ENCODE measurements around the gene SLC22A5. TPM values are rescaled to one million over a fixed set of nuclear protein-coding genes. Genes with fewer than 3 reads are reported as not detected.

The SLC22A5 gene
- total RNA-seq, 1 donor from 2014 or later: 14.7 TPM

- no peak for DNase-seq (ENCODE audit: low spot score, unreplicated experiment)
- Mint-ChIP-seq H3K36me3 (ENCODE audit: insufficient read depth) (peaks cover 4% of the 10 kb centered on the region), H3K9me3 (ENCODE audit: low read depth) (no peaks in the 10 kb centered on the region), H3K27me3 (no peaks in the 10 kb centered on the region), H3K4me3 (ENCODE audit: low read depth) (no peak overlapping the region), H3K27ac (no peak overlapping the region), H3K4me1 (ENCODE audit: low read depth) (peaks cover 28% of the 10 kb centered on the region)
- TF ChIP-seq CTCF (IDR thresholded peaks at IDR 0.05; ENCODE audit: unreplicated experiment): no peak
Measured at GRCh38 chr5:132383261-132383660, 13.8 kb downstream of the SLC22A5 start.

- H3K4me1 Mint-ChIP-seq (ENCODE audit: low read depth): peaks cover 36% of the 10 kb centered on the region
- H3K36me3 Mint-ChIP-seq (ENCODE audit: insufficient read depth): peaks cover 4% of the 10 kb centered on the region
- H3K27me3 Mint-ChIP-seq: no peaks in the 10 kb centered on the region
- H3K4me3 Mint-ChIP-seq (ENCODE audit: low read depth): no peak overlapping the region
- H3K27ac Mint-ChIP-seq: no peak overlapping the region
- no peak for DNase-seq (ENCODE audit: low spot score, unreplicated experiment)
- no peaks in the 10 kb centered on the region for H3K9me3 Mint-ChIP-seq (ENCODE audit: low read depth)
- no peak for TF ChIP-seq CTCF (IDR thresholded peaks at IDR 0.05; ENCODE audit: unreplicated experiment)
Measured at GRCh38 chr5:132383984-132384383, 14.5 kb downstream of the SLC22A5 start.

GRCh38 chr5:132384506-132385050 lies 15.1 kb downstream of the SLC22A5 start:
- H3K4me1 Mint-ChIP-seq (ENCODE audit: low read depth): peaks cover 40% of the 10 kb centered on the region
- TF ChIP-seq CTCF (IDR thresholded peaks at IDR 0.05; ENCODE audit: unreplicated experiment): no peak
- peaks cover 4% of the 10 kb centered on the region for H3K36me3 Mint-ChIP-seq (ENCODE audit: insufficient read depth)
- H3K27me3 Mint-ChIP-seq: no peaks in the 10 kb centered on the region
- H3K27ac Mint-ChIP-seq: no peak overlapping the region
- H3K4me3 Mint-ChIP-seq (ENCODE audit: low read depth): no peak overlapping the region
- no peak for DNase-seq (ENCODE audit: low spot score, unreplicated experiment)
- no peaks in the 10 kb centered on the region for H3K9me3 Mint-ChIP-seq (ENCODE audit: low read depth)

- Mint-ChIP-seq H3K4me1 (ENCODE audit: low read depth) (peaks cover 40% of the 10 kb centered on the region), H3K27me3 (no peaks in the 10 kb centered on the region), H3K36me3 (ENCODE audit: insufficient read depth) (peaks cover 1% of the 10 kb centered on the region), H3K9me3 (ENCODE audit: low read depth) (no peaks in the 10 kb centered on the region), H3K4me3 (ENCODE audit: low read depth) (no peak overlapping the region), H3K27ac (peak overlapping the region; percentile 43)
- TF ChIP-seq CTCF (IDR thresholded peaks at IDR 0.05; ENCODE audit: unreplicated experiment): peak; percentile 56
- no peak for DNase-seq (ENCODE audit: low spot score, unreplicated experiment)
Measured at GRCh38 chr5:132385326-132386105, 16.0 kb downstream of the SLC22A5 start.

- Mint-ChIP-seq H3K36me3 (ENCODE audit: insufficient read depth) (peaks cover 1% of the 10 kb centered on the region), H3K27me3 (no peaks in the 10 kb centered on the region), H3K4me1 (ENCODE audit: low read depth) (peaks cover 43% of the 10 kb centered on the region), H3K4me3 (ENCODE audit: low read depth) (no peak overlapping the region), H3K9me3 (ENCODE audit: low read depth) (no peaks in the 10 kb centered on the region), H3K27ac (peak overlapping the region; percentile 45)
- TF ChIP-seq CTCF (IDR thresholded peaks at IDR 0.05; ENCODE audit: unreplicated experiment): peak; percentile 72
- DNase-seq (ENCODE audit: low spot score, unreplicated experiment): peak; percentile 30
Measured at GRCh38 chr5:132386644-132387286, 17.3 kb downstream of the SLC22A5 start.
